ENCODE results near the gene CKAP4. TPM values are rescaled to one million over a fixed set of nuclear protein-coding genes. Genes with fewer than 3 reads are reported as not detected.

Gene CKAP4
- total RNA-seq, 2 experiments from 2014 or later: 14.7 to 15.7 TPM

DNA sequence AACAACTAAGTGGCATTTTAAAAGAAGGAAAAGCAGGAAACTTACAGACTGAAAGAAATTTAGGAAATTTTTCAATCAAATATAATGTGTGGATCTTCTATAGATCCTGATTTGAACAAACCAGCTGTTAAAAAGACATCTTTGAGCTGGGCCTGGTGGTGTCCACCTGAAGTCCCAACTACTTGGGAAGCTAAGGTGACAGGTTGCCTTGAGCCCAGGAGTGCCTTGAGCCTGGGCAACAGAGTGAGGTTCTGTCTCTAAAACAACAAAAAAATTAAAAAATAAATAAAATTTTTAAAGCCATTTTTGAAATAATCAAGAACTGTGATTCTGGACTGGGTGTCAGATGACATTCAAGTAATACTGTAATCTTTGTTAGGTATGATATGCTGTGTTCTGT, 7.0 kb downstream of the CKAP4 start:
- H3K4me3 ChIP-seq (ENCODE audit: low read length): no peak overlapping the region
- no peaks in the 10 kb centered on the region for H3K27me3 ChIP-seq (ENCODE audit: control insufficient read depth in 1 of 2, insufficient read depth in 2 of 2, low read length in 2 of 2)
- no peak overlapping the region for H3K4me3 Mint-ChIP-seq
- no peaks in the 10 kb centered on the region for H3K9me3 ChIP-seq (ENCODE audit: control insufficient read depth in 1 of 2, insufficient read depth in 1 of 2, low read length in 2 of 2)
- H3K27ac Mint-ChIP-seq: no peak overlapping the region
- no peak for ATAC-seq (ENCODE audit: poor library complexity)
- DNase-seq: no peak
- H3K27me3 Mint-ChIP-seq: no peaks in the 10 kb centered on the region
- no peaks in the 10 kb centered on the region for H3K9me3 Mint-ChIP-seq
- ChIA-PET POLR2A (no interaction called here), CTCF (interaction anchor here (1.2 kb wide), 1 partner anchor 17 kb away, joined by 3 read pairs; no protein-coding TSS in a partner anchor)
- H3K36me3 Mint-ChIP-seq (ENCODE audit: low read depth): peaks cover 26% of the 10 kb centered on the region
- TF ChIP-seq, protein P1, sequence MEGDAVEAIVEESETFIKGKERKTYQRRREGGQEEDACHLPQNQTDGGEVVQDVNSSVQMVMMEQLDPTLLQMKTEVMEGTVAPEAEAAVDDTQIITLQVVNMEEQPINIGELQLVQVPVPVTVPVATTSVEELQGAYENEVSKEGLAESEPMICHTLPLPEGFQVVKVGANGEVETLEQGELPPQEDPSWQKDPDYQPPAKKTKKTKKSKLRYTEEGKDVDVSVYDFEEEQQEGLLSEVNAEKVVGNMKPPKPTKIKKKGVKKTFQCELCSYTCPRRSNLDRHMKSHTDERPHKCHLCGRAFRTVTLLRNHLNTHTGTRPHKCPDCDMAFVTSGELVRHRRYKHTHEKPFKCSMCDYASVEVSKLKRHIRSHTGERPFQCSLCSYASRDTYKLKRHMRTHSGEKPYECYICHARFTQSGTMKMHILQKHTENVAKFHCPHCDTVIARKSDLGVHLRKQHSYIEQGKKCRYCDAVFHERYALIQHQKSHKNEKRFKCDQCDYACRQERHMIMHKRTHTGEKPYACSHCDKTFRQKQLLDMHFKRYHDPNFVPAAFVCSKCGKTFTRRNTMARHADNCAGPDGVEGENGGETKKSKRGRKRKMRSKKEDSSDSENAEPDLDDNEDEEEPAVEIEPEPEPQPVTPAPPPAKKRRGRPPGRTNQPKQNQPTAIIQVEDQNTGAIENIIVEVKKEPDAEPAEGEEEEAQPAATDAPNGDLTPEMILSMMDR (IDR thresholded peaks at IDR 0.05): no peak
- peaks cover 9% of the 10 kb centered on the region for H3K4me1 ChIP-seq (ENCODE audit: insufficient read depth, low read length)
- peaks cover 15% of the 10 kb centered on the region for H3K4me1 Mint-ChIP-seq (ENCODE audit: low read depth)
- peaks cover 29% of the 10 kb centered on the region for H3K36me3 ChIP-seq (ENCODE audit: insufficient read depth, low read length)
- intact Hi-C loops (cut with DNase I, micrococcal nuclease): loop anchor here in 1 of 2 experiments (10.0 kb wide), 2 partner anchors 854 to 1444 kb away; partner anchors contain the start of genes CRY1 and PWP1
- no peak overlapping the region for H3K27ac ChIP-seq (ENCODE audit: low read depth in 1 of 2, low read length in 2 of 2)

DNA sequence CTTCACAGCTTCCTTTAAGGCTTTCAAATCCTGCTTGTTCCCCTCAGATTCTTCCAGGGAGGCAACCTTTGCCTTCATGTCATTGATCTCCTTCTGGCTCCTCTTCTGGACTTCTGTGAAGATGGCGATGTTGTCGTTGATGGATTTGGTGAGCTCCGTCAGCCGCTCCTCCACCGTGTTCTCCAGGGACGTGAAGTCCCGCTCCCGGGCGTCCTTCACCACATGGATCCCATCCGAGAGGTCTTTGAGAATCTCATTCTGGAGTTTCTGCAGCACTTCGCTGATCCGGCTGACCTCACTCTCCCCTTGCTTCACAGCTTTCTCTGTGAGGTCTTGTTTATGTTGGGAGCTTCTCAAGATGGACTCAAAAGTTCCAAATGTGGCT, 7.9 kb downstream of the CKAP4 start:
- ChIA-PET POLR2A (no interaction called here), CTCF (interaction anchor here (0.6 to 1.2 kb wide), 2 partner anchors 16 to 114 kb away, joined by 3 read pairs; no protein-coding TSS in a partner anchor)
- Histone ChIP-seq H3K9me3 (ENCODE audit: control insufficient read depth in 1 of 2, insufficient read depth in 1 of 2, low read length in 2 of 2) (no peaks in the 10 kb centered on the region), H3K4me3 (ENCODE audit: low read length) (no peak overlapping the region), H3K27ac (ENCODE audit: low read depth in 1 of 2, low read length in 2 of 2) (no peak overlapping the region), H3K36me3 (ENCODE audit: insufficient read depth, low read length) (peaks cover 29% of the 10 kb centered on the region), H3K4me1 (ENCODE audit: insufficient read depth, low read length) (peaks cover 2% of the 10 kb centered on the region), H3K27me3 (ENCODE audit: control insufficient read depth in 1 of 2, insufficient read depth in 2 of 2, low read length in 2 of 2) (no peaks in the 10 kb centered on the region)
- TF ChIP-seq, protein P1 (IDR thresholded peaks at IDR 0.05): no peak
- H3K27me3 Mint-ChIP-seq: no peaks in the 10 kb centered on the region
- no peaks in the 10 kb centered on the region for H3K9me3 Mint-ChIP-seq
- H3K36me3 Mint-ChIP-seq (ENCODE audit: low read depth): peaks cover 26% of the 10 kb centered on the region
- no peak overlapping the region for H3K4me3 Mint-ChIP-seq
- DNase-seq: no peak
- no peak for ATAC-seq (ENCODE audit: poor library complexity)
- H3K27ac Mint-ChIP-seq: no peak overlapping the region
- peaks cover 6% of the 10 kb centered on the region for H3K4me1 Mint-ChIP-seq (ENCODE audit: low read depth)
- intact Hi-C loops (cut with DNase I, micrococcal nuclease): loop anchor here in 1 of 2 experiments (10.0 kb wide), 2 partner anchors 855 to 1445 kb away; partner anchors contain the start of genes CRY1 and PWP1

- Mint-ChIP-seq H3K4me3 (no peak overlapping the region), H3K27ac (no peak overlapping the region), H3K9me3 (no peaks in the 10 kb centered on the region), H3K36me3 (ENCODE audit: low read depth) (peaks cover 26% of the 10 kb centered on the region), H3K27me3 (no peaks in the 10 kb centered on the region), H3K4me1 (ENCODE audit: low read depth) (peaks cover 4% of the 10 kb centered on the region)
- Histone ChIP-seq H3K27me3 (ENCODE audit: control insufficient read depth in 1 of 2, insufficient read depth in 2 of 2, low read length in 2 of 2) (no peaks in the 10 kb centered on the region), H3K27ac (ENCODE audit: low read depth in 1 of 2, low read length in 2 of 2) (no peak overlapping the region), H3K4me3 (ENCODE audit: low read length) (no peak overlapping the region), H3K36me3 (ENCODE audit: insufficient read depth, low read length) (peaks cover 29% of the 10 kb centered on the region), H3K4me1 (ENCODE audit: insufficient read depth, low read length) (no peaks in the 10 kb centered on the region), H3K9me3 (ENCODE audit: control insufficient read depth in 1 of 2, insufficient read depth in 1 of 2, low read length in 2 of 2) (no peaks in the 10 kb centered on the region)
- intact Hi-C loops (cut with DNase I, micrococcal nuclease): no loop called here
- ATAC-seq (ENCODE audit: poor library complexity) (no peak), DNase-seq (no peak)
- ChIA-PET CTCF (interaction anchor here (0.6 kb wide), 1 partner anchor 115 kb away, joined by 3 read pairs; no protein-coding TSS in a partner anchor), POLR2A (no interaction called here)
- TF ChIP-seq, protein P1 (IDR thresholded peaks at IDR 0.05): no peak
Measured at GRCh38 chr12:106239241-106239950, 8.4 kb downstream of the CKAP4 start.

All from CD4-positive, alpha-beta T cell (primary cell).